ENCODE data around the gene GGT1.
"Not testable (repeated sequence)": the region's sequence is repeated elsewhere in the genome, so short reads cannot be mapped to it uniquely, and the experiment has no call there.

The GGT1 gene

DNA sequence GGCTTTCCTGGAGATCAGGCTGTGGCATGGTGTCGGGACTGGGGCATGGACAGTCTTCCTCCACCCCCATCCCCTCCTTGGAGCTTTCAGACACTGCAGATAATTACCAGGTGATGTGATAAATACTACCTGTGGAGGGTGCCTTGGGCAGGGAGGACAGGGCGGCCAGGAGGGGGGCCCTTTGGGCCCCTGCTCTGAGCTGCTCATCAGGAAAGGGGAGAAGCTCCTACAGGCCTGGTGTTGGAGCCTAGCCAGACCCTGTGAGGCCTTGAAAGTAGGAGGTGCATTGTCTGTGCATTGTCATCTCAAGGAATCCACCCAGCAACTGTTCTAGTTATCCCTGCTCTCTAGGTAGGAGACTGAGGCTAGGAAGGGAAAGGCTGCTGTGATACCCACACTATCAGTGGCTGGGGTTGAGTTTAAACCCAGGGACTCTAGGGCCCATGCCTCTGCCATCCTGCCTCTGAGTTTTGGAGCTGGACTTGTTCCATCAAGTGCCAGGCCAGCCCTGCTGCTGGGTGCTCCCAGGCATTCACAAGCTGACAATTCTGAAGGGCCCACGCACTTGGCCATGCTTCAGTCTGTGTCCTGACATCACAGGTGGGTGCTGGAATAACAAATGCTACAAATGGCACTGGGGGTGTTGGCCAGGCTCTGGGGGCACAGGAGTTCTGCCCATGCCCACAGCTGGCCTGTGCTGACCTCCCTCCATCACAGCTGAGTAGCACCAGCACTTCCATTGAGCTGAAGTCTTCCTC lies 2.9 kb upstream of the GGT1 start:
- DNase-seq, result not testable (repeated sequence)

DNA sequence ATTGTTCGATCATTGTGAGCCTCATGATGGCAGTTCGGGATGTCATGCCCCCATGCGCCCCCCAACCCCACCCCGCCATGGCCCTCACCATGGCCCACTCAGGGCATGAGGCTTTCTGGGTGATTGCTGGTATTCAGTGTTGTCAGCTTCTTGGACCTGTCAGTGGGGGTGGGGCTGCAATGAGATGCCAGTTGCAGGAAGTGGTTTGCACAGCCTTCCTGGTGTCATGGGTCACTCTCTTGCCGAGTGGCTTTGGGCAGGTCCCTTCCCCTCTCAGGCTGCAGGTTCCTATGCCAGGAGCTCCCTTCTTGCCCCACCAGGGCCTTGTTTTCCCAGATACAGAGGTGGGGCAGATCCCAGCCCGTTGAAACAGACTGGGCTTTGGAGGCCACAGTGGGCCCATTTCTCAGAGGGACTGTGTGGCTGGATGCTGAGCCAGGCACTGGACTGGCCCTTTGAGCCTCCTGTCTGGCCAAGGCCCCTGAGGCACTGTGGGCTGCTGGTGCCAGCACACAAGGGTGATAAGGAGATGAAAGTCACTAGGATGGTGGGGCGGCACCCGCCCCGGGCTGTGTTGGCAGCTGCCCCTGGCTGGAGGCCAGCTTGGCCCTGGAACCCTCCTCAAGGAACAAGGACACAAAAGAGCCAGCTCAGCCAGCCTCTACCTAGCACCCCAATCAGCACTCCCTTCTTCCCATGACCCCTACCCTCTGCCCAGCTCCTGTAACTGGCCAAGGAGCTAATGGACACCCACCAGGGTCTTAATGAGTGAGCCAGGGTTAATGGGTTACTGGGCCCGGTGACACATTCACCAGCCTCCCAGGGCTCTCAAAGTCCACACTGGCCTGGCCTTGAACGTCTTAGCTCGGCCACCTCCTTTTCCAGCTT lies 1.5 kb upstream of the GGT1 start:
- DNase-seq, result no peak

- not testable (repeated sequence) for DNase-seq
Measured at GRCh38 chr22:24602105-24602749, 766 bp upstream of the GGT1 start.

DNA sequence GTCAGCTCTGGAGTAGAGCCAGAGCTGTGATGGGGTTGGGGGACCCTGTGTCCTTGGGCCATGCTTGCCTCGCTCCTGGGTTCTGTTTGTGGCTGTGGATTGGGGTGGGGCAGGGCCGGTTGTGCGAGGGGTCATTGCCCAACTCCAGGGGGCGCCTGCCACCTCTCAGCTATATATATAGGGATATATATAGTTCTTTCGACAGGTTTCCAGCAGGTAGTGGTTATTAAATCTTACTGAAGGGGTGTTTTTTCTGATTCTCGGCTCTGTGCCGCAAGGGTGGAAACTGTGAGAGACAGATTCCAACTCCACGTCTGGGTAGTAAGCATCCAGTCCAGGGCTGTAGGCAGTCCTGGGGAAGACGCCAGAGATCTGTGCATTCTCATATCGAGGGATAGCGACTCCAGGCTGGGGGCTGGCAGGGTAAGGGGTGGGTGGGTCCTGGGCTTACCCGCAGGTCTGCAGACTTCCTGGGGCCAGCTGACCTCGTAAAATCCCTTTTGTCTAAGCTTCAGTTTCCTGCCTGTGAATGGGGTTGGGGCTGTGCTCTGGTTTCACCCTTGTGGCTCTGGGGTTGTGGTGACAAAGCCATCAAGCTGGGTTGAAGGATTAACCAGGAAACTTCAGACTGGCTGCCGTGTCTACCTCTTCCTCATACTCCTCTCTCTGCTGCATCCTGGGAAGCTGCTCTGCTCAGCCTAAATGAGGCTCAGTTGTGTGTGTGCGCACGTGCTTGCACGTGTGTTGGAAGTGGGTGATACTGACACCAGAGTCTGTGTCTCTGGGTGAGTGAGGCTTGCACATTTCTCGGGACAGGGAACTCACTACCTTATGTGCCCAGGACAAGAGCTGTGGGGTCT lies 1.0 kb downstream of the GGT1 start:
- not testable (repeated sequence) for DNase-seq

GRCh38 chr22:24606340-24606739 lies 3.3 kb downstream of the GGT1 start:
- not testable (repeated sequence) for DNase-seq

GRCh38 chr22:24607429-24607983 lies 4.5 kb downstream of the GGT1 start:
- DNase-seq, result peak; percentile 64

- DNase-seq, result not testable (repeated sequence)
Measured at GRCh38 chr22:24608327-24608726, 5.3 kb downstream of the GGT1 start.

- not testable (repeated sequence) for DNase-seq
Measured at GRCh38 chr22:24609888-24610287, 6.9 kb downstream of the GGT1 start.

DNA sequence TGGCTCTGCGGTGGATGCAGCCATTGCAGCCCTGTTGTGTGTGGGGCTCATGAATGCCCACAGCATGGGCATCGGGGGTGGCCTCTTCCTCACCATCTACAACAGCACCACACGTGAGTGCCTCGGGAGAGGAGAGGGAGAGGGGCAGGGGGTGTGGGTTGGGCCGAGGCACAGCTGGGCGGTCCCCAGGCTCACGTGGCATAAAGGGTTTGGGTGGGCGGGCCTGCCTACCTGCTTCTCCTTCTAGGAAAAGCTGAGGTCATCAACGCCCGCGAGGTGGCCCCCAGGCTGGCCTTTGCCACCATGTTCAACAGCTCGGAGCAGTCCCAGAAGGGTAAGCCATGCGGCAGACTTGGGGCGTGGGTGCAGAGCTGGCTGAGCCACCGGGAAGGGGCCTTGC lies 11.8 kb downstream of the GGT1 start:
- DNase-seq, result not testable (repeated sequence)

GRCh38 chr22:24621244-24621643 lies 18.3 kb downstream of the GGT1 start:
- not testable (repeated sequence) for DNase-seq

DNA sequence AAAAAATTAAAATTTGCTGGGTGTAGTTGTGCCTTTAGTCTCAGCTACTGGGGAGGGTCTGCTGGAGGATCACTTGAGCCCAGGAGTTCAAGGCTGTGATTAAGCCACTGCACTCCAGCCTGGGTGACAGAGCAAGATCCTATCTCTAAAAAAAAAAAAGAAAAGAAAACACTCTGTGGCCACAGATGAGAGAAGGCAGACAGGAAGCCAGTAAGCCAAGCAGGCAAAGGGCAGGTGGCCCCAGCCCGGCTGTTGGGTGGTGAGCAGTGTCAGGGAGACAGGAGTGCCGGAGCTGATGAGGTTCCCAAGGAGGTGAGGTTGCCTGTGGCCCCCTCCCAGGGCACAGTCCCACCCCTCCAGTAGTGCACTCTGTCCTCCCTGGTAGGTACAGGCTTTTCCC lies 19.6 kb downstream of the GGT1 start:
- DNase-seq, result not testable (repeated sequence)

GRCh38 chr22:24627911-24628310 lies 24.9 kb downstream of the GGT1 start:
- DNase-seq, result not testable (repeated sequence)

DNA sequence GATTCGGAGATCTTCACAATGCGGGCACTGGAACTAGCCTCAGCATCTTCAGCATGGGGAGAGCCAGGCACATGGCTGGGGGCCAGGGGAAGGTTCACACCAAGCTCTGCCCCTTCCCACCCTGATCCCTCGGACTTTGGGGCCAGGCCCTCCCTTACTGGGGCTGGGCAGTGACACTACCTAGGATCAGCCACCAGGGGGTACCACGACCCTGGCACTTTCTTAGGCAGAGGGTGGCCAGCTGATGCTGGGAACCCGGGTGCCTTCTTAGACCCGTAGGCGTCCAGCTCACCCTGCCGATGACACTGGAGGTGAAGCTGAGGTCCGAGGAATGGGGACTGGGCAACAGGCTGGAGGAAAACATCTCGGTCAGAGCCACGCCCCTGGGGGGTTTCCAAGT lies 26.1 kb downstream of the GGT1 start:
- not testable (repeated sequence) for DNase-seq

DNA sequence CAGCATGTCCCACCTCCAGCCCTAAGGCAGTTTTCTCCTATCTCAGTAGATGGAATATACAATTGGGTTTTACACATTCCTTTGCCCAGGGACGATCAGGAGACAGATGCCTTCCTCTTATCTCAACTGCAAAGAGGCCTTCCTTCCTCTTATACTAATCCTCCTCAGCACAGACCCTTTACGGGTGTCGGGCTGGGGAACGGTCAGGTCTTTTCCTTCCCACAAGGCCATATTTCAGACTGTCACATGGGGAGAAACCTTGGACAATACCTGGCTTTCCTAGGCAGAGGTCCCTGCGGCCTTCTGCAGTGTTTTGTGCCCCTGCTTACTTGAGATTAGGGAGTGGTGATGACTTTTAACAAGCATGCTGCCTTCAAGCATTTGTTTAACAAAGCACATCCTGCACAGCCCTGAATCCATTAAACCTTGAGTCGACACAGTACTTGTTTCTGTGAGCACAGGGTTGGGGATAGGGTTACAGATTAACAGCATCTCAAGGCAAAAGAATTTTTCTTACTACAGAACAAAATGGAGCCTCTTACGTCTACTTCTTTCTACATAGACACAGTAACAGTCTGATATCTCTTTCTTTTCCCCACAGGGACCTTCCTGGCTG lies 27.9 kb downstream of the GGT1 start:
- DNase-seq, result not testable (repeated sequence)

- DNase-seq, result not testable (repeated sequence)
Measured at GRCh38 chr22:24631430-24632122, 28.6 kb downstream of the GGT1 start.

DNA sequence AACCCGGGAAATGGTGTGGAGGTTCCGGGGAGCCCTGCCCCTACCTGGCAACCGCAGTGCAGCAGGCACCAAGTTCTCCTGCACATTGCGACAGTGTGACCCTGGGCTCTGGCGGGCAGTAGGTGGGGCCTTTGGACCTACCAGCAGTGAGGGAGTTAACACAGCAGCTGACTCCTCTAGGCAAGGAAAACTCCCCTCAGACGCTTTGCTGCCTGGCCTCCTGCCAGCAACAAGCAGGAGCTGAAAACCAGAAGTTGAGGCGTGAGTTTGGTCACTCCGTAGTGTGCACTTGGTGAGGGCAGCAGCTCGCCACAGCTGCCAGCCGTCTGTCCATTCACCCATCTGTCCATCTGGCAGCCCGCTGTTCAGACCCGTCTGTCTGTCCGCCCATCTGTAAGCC lies 29.6 kb downstream of the GGT1 start:
- not testable (repeated sequence) for DNase-seq

DNA sequence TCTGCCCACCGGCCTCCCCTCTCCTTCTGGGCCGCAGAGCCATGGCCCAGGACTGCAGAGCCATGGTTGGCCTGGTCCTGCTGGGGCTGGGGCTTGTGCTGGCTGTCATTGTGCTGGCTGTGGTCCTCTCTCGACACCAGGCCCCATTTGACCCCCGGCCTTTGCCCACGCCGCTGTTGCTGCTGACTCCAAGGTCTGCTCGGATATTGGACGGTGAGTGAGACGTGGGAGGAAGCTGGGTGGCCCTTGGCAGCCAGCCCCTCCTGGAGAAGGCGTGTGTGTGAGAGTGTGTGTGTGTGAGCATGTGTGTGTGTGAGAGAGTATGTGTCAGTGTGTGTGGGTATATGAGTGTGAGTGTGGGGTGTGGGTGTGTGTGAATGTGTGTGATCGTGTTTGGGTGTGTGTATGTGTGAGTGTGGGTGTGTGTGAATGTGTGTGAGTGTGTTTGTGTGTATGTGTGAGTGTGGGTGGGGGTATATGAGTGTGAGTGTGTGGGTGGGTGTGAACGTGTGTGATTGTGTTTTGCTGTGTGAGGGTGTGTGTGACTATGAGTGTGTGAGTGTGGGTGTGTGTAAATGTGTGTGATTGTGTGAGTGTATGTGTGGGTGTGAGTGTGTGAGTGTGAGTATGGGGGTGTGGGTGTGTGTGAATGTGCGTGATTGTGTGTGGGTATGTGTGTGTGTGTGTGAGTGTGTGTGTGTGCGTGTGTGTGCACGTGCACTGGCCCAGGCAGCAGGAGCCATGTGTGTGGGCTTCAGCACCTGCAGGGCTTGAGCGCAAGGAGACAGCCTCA lies 30.4 kb downstream of the GGT1 start:
- DNase-seq, result not testable (repeated sequence)

DNA sequence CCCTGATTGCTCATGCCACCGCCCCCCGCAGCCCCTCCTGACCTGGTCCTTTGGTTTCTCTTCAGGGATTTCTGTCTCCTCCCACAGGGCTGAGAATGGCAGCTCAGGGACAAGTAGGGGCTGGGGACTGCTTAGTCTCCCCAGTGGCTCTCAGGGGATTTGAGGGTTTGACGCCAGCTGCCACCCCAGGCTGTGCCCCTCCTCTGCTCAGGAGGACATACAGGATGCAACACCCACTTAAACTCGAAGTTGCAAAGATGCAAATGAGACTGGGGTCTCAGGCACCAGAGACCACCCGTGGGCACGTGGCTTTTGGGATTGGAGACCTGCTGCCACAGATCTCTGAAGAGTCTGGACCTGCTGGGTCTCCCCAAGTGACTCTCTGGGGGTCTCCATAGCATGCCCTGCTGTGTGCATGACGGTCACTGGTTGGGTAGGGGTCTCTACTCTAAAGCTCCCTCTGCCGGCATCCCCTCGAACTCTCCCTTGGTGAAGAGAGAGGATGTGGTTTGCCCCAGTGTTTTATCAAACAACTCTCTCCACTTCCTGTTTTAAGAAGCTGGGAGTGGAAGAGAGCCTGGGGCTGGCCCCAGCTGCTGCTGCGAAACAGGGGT lies 31.9 kb downstream of the GGT1 start:
- not testable (repeated sequence) for DNase-seq

DNA sequence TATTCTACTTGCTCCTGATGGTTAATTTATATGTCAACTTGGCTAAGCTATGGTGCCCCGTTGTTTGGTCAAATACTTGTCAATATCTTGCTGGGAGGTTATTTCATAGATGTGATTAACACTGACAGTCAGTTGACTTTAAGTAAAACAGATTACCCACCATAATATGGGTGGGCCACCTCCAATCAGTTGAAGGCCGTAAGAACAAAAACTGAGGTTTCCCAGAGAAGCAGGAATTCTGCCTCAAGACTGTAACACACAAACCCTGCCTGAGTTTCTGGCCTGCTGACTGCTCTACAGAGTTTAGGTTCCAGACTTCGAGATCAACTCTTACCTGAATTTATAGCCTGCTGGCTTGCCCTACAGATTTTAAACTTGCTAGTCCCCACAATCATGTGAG lies 33.5 kb downstream of the GGT1 start:
- DNase-seq, result not testable (repeated sequence)

- not testable (repeated sequence) for DNase-seq
Measured at GRCh38 chr22:24642307-24642706, 39.3 kb downstream of the GGT1 start.
